NCI-H524 (cell line): Measurements from ENCODE around the gene GTF2I.
"Not testable (repeated sequence)": the region's sequence is repeated elsewhere in the genome, so short reads cannot be mapped to it uniquely, and the experiment has no call there.

Experiments used
- DNase-seq, 2 experiments: peaks; one replicate each; lab custom pipeline; 2025; lab: John Stamatoyannopoulos, UW

The GTF2I gene

GRCh38 chr7:74717889-74718288 is 60.4 kb downstream of the GTF2I start:
- DNase-seq: no peak

GRCh38 chr7:74718336-74718735 is 60.8 kb downstream of the GTF2I start:
- DNase-seq: no peak

GRCh38 chr7:74722153-74722552 is 64.6 kb downstream of the GTF2I start:
- no peak for DNase-seq

GRCh38 chr7:74725840-74726239 is 68.3 kb downstream of the GTF2I start:
- DNase-seq: peak in 1 of 2 experiments; percentile 4

GRCh38 chr7:74726309-74727101 is 69.0 kb downstream of the GTF2I start:
- DNase-seq: no peak

GRCh38 chr7:74728686-74729085 is 71.2 kb downstream of the GTF2I start:
- DNase-seq: not testable (repeated sequence)

- DNase-seq: not testable (repeated sequence)
These were observed 72.7 kb downstream of the GTF2I start for GRCh38 chr7:74730186-74730585.

GRCh38 chr7:74739974-74740703 is 82.6 kb downstream of the GTF2I start:
- not testable (repeated sequence) for DNase-seq

- DNase-seq: not testable (repeated sequence)
These were observed 86.5 kb downstream of the GTF2I start for GRCh38 chr7:74743936-74744557.

- DNase-seq: not testable (repeated sequence)
These were observed 96.5 kb downstream of the GTF2I start for GRCh38 chr7:74753921-74754482.

GRCh38 chr7:74756673-74757072 is 99.2 kb downstream of the GTF2I start:
- not testable (repeated sequence) for DNase-seq

- DNase-seq: not testable (repeated sequence)
These were observed 100.8 kb downstream of the GTF2I start for GRCh38 chr7:74758268-74758667.

- not testable (repeated sequence) for DNase-seq
These were observed 101.5 kb downstream of the GTF2I start for GRCh38 chr7:74758982-74759381.

GRCh38 chr7:74765205-74765918 is 107.8 kb downstream of the GTF2I start:
- DNase-seq: not testable (repeated sequence)

GRCh38 chr7:74766509-74766908 is 109.0 kb downstream of the GTF2I start:
- not testable (repeated sequence) for DNase-seq

GRCh38 chr7:74766991-74767390 is 109.5 kb downstream of the GTF2I start:
- DNase-seq: not testable (repeated sequence)

GRCh38 chr7:74770062-74770461 is 112.5 kb downstream of the GTF2I start:
- DNase-seq: not testable (repeated sequence)

- DNase-seq: not testable (repeated sequence)
These were observed 114.6 kb downstream of the GTF2I start for GRCh38 chr7:74772093-74772492.

GRCh38 chr7:74773760-74774750 is 116.5 kb downstream of the GTF2I start, which contains the start of gene NCF1:
TSS of gene NCF1 (plus strand) at chr7:74774011. CDS start at chr7:74774032, 21 bp downstream.
- DNase-seq: not testable (repeated sequence)

GRCh38 chr7:74775111-74775510 is 117.6 kb downstream of the GTF2I start:
- DNase-seq: not testable (repeated sequence)
